ENCODE data around the gene RASGRF2. TPM values are rescaled to one million over a fixed set of nuclear protein-coding genes. Genes with fewer than 3 reads are reported as not detected.

RASGRF2 gene
- polyA plus RNA-seq: 5.1 and 5.3 TPM in 2 replicates

GRCh38 chr5:80959768-80960442, at the start of gene RASGRF2:
RASGRF2 (plus strand) TSS chr5:80960363; CDS start chr5:80960739, 376 bp downstream.

GRCh38 chr5:81233080-81233634, 273.0 kb downstream of the RASGRF2 start, which contains the start of gene CKMT2:
CKMT2 (plus strand) TSS chr5:81233322; CDS start chr5:81251133, 17,811 bp downstream.

All from Purkinje cell (primary cell).